Eye (tissue), 1 donor: ENCODE measurements around the gene VCP.
"Not testable (repeated sequence)": the region's sequence is repeated elsewhere in the genome, so short reads cannot be mapped to it uniquely, and the experiment has no call there.

ENCODE experiments used
- DNase-seq: peaks from one replicate; pipeline ENCODE4 v3.0.0-alpha.2; 2015

Gene VCP

GRCh38 chr9:35059438-35059837, 13.0 kb downstream of the VCP start:
- no peak for DNase-seq

- DNase-seq = no peak
Observed at GRCh38 chr9:35057271-35057620, 15.2 kb downstream of the VCP start.

- DNase-seq = no peak
Observed at GRCh38 chr9:35056571-35057270, 15.7 kb downstream of the VCP start.

GRCh38 chr9:35054871-35055644, 17.4 kb downstream of the VCP start:
- DNase-seq = no peak

GRCh38 chr9:35054185-35054835, 18.1 kb downstream of the VCP start:
- DNase-seq = no peak

GRCh38 chr9:35051069-35051967, 21.1 kb downstream of the VCP start:
- DNase-seq = peak; percentile 73

- no peak for DNase-seq
Observed at GRCh38 chr9:35048511-35048910, 23.9 kb downstream of the VCP start.

- DNase-seq = no peak
Observed at GRCh38 chr9:35044071-35044470, 28.4 kb downstream of the VCP start.

GRCh38 chr9:35042891-35043545, 29.4 kb downstream of the VCP start:
- no peak for DNase-seq

- no peak for DNase-seq
Observed at GRCh38 chr9:35042081-35042604, 30.3 kb downstream of the VCP start.

GRCh38 chr9:35035851-35036701, 36.3 kb downstream of the VCP start:
- peak; percentile 54 for DNase-seq

- no peak for DNase-seq
Observed at GRCh38 chr9:35033101-35033500, 39.3 kb downstream of the VCP start.

- DNase-seq = no peak
Observed at GRCh38 chr9:35029852-35030251, 42.6 kb downstream of the VCP start.

- DNase-seq = no peak
Observed at GRCh38 chr9:35029241-35029640, 43.2 kb downstream of the VCP start.

- no peak for DNase-seq
Observed at GRCh38 chr9:35028341-35028740, 44.1 kb downstream of the VCP start.

GRCh38 chr9:35027860-35028259, 44.6 kb downstream of the VCP start:
- no peak for DNase-seq

GRCh38 chr9:35027374-35027773, 45.1 kb downstream of the VCP start:
- no peak for DNase-seq

GRCh38 chr9:35026671-35027070, 45.8 kb downstream of the VCP start:
- no peak for DNase-seq

- not testable (repeated sequence) for DNase-seq
Observed at GRCh38 chr9:35023443-35023842, 49.0 kb downstream of the VCP start.

GRCh38 chr9:35014517-35014916, 57.9 kb downstream of the VCP start:
- no peak for DNase-seq

- no peak for DNase-seq
Observed at GRCh38 chr9:35010351-35010958, 62.0 kb downstream of the VCP start.
